Measurements from ENCODE around the gene RNF5.
"Not testable (repeated sequence)": the region's sequence is repeated elsewhere in the genome, so short reads cannot be mapped to it uniquely, and the experiment has no call there.

RNF5 gene

DNA sequence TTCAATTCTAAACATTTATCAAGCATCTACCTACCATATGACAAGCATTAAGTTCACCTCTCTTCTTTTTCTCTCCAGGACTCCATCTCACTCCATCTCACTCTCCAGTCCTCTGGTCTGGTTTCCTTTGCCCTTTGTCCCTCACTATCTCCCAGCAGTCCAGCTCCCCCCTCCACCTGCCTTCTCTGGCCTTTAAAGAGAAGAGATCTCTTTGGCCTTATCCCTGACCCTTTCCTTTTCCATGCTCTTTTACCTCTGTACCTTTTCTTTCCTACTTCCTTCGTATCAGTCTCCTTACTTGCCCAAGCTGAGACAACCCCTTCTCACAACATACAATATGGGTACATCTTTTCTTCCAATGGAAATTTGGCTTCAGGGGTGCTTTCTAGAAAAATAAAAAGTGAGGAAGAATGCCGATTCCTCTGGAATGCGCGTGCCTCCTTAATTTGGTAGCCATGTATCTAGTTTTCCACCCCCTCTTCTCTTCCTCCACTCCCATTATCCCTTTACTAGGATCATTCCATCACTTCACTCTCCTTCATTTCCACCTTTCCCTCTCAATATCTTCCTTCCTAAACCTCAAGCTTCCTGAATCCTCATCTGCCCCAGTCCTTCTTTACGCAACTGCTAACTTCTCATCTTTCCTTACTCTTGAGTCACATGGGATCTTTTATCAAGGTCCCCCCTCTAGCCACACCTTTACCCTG, 1.6 kb upstream of the RNF5 start:
- DNase-seq = no peak

DNA sequence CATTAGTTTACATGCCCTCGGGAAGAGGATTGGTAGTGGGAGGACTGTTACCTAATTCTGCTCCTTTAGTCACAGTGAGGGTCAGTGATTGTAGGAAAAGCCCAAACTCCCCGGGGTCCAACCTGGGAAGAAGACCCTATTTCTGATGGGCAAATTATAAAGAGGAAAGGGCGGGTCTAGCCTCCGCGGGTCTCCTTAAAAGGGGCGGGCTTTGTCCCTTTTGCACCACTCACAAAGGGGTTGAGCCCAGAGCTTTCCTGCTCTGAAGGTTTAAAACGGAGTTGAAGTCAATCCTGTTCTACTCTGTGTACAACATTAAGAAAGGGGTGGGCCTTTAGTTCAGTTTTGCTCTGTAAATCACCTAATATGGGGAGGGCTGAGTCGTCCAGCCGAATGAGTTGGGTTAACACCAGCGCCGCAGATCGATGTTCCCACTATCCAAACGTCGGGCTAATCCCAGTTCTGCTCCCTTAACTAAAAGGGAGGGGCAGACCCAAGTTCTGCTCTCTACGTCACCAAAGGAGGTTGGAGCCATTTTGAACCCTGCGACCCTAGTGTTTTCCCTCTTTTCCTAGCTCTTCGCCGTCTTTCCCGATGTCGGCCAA, 920 bp upstream of the RNF5 start:
- peak; percentile 77 for DNase-seq

DNA sequence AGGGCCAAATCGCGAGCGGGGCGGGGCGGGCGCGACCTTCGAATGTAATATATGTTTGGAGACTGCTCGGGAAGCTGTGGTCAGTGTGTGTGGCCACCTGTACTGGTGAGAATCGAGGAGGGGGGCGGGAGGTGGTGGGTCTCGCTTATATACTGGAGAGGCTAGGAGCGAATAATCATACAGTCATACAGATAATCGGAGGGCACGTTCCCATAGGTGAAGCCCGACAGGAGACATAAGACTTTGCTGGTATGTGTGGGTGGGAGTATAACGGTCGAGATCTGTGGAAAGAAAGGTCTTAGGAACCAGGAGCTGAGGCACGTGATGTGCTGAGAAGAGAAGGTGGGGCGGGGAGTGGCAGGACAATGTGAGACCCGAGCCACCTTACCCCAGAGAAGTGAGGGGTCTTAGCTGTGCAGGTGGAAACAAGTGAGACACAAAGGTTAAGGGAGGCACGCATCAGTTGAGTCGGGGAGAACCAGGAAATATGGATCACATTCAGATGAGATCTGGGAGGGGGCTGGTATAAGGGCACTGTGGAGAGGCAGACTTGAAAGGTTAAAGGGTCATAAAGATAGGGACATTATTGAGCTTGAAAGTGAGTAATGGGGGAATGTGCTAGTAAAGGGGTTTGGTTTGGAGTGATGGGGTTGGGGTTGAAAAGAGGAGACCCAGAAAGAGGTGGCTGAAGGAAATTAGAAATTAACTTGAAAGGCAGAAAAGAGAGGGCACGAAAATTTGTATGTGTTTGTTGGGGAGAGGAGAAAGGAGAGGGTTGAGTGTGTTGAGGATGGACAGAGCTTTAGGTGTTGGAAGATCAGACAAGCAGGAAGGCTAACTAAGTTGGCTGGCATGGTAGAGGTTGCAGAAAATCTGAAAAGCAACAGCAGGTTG, 589 bp downstream of the RNF5 start:
- no peak for DNase-seq

DNA sequence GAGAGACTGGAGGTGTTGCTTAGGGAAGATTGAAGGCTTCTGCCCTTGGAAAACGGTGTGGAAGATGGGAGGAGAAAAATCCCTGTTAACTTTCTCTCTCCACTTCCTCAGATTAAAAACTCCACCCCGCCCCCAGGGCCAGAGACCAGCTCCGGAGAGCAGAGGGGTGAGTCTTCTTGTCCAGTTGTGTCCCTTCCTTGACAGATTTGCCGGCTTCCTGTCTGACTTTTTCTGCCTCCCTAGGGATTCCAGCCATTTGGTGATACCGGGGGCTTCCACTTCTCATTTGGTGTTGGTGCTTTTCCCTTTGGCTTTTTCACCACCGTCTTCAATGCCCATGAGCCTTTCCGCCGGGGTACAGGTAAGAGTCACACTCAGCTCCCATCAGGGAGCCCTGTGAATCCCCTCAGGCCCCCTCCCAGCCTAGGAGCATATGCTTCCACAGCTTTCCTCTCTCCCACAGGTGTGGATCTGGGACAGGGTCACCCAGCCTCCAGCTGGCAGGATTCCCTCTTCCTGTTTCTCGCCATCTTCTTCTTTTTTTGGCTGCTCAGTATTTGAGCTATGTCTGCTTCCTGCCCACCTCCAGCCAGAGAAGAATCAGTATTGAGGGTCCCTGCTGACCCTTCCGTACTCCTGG, 1.7 kb downstream of the RNF5 start:
- no peak for DNase-seq

DNA sequence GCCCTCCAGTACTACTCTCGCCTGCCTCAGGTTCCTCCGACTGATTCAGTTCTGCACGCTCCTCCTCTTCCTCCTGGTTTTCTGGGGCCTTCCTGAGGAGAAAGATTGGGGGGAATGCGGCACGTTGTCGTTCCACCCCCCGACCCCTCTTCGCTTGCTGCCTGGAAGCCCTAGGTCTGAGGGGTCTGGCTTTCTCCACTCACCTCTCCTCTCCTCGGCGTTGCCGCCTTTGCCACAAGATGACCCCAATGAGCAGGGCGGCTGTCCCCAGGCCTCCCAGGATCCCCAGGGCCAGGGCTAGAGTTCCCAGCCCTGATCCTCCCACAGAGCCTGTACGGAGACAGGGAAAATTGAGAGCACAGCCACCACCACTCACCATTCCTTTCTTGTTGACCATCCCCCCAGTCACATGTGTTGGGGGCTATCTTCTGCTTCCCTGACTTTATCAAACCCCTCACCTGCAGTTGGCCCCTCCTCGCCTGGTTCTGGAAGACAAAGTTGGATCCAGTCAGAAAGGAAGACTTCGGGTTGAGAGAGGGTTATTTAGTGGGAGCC, 3.0 kb downstream of the RNF5 start:
- no peak for DNase-seq

DNA sequence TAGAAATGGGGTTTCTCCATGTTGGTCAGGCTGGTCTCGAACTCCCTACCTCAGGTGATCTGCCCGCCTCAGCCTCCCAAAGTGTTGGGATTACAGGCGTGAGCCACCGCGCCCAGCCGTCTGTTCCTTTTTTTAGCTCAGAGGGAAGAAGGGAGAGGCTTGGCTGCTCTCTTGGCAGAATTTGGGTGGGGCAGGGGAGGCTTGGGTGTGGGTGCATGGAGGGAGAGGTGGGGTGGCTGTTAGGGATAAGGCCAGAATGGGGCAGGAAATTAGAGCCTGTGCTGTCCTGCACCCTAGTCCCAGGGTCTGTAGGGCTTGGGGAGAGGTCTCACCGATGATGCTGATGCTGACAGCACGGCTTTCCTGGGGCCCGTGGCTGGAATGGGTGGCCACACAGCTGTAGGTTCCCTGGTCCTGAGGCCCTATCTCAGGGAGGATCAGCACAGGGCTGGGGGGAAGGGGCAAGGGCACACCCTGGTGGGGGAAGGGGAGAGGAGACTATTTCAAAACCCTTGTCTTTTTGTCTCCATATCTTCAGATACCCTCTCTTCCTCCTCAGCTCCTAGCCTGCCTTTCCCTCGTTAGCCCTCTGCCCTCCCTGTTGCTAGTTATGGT, 3.8 kb downstream of the RNF5 start:
- DNase-seq = no peak

DNA sequence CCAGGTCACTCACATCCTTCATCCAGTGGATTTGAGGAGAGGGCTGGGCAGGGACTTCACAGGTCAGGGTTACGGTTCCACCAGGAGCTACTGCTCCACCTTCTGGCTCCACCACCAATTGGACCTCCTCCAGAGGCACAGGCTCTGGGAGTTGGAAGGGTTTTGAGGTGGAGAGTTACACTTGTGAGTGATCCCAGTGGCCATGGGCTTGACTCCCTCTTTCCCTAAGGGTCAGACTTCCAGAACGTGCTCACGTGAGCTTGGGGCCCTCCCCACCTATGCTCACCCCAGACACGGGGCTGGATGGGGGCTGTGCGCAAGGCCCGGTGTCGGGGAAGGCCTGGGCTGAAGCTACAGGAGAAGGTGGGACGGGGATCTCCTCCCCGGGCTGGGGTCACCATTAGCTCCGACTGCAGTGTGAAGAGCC, 4.4 kb downstream of the RNF5 start:
- DNase-seq = no peak

DNA sequence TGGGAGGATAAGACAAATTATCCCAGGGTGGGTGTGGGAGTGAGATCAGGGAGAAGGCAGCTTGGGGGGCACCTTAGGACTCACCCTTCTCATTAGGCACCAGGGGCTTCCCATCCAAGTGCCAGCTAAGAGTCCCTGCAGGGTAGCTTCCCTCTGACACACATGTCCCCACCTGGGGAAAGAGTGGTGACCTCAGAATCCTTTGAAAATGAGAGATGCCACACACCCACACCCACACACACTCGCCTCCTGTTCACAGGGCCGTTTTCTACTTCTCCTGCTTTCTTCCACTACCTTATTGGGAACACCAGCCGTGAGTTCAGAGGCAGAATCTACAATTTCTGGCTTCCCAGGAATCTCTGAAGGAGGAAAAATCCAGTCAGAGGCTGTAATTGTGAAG, 4.8 kb downstream of the RNF5 start:
- DNase-seq = no peak

DNA sequence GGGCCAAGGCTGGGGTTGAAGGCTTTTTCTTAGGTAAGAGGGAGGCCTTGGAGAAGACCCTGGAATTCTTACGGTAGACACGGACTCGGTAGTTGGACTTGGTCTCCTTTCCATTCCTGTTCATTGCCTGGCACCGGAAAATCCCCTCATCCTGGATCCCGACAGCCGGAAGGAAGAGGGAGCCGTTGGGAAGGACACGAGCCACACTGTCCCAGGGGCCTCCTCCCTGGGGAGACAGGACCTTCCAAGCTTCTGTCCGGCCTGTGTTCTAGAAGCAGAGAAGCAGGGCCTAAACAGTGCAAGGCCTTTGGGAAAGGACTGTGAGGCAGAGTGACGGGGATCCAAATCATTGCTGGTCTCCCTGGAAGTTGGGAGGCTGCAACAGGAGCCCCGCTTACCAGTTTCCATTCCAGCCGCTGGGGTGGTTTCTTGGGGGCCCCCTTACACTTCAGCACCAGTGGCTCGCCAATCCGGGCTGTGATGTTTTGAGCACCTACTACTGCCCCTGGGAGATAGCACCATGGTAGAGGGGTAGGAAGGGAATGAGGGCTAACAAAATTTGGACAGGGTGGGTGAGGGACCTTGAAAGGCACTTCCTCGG, 5.4 kb downstream of the RNF5 start:
- no peak for DNase-seq

DNA sequence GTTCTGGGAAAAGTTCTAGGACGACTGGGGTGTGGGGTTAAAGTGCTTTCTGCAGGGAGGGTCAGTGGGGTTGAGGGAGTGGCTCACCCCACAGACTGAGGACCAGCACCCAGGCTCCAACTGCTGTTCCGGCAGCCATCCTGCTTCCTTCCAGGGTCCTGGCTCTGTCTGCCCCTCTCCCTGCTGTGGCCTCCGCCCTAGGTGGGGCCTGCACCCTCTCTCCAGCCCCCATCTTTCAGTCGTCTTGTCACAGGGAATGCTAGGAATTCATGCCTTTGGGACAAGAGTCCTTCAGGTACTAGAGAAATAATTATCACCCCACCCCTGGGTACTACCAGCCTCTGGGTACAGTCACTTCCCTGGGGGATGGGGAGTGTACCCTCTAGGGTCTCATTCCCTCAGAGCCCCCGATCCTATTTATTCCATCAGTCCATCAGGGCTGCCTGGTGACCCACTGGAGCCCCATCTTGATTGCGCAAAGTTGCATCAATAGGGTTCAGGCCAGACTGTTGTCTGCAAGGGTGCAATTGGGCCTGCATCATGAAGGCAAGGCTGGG, 6.0 kb downstream of the RNF5 start, which contains the start of gene AGER:
AGER (minus strand) TSS at position 170 of the 557 bp plus-strand sequence; CDS start at position 139, 31 bp downstream.
- no peak for DNase-seq

DNA sequence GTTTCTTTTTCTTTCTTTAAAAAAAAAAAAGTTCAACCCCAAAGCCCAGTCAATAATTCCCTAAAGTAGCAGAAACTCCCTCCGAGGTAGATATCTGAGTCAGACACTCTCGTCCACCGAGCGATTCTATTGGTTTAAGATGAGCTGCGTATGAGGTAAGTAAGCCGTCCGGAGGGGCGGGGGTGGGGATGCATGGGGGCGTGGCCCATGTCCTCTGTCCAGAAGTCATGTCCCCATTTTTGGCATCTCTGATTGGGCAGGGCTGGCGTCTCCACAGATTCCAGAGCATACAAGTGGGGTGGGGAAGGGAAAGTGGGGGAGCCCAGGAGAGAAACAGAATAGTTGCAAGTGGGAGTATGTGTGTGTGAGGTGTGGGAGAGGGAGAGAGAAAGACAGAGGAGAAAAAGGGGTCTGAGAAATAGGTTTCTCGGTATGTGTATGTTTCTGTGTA, 7.5 kb downstream of the RNF5 start:
- DNase-seq = not testable (repeated sequence)

DNA sequence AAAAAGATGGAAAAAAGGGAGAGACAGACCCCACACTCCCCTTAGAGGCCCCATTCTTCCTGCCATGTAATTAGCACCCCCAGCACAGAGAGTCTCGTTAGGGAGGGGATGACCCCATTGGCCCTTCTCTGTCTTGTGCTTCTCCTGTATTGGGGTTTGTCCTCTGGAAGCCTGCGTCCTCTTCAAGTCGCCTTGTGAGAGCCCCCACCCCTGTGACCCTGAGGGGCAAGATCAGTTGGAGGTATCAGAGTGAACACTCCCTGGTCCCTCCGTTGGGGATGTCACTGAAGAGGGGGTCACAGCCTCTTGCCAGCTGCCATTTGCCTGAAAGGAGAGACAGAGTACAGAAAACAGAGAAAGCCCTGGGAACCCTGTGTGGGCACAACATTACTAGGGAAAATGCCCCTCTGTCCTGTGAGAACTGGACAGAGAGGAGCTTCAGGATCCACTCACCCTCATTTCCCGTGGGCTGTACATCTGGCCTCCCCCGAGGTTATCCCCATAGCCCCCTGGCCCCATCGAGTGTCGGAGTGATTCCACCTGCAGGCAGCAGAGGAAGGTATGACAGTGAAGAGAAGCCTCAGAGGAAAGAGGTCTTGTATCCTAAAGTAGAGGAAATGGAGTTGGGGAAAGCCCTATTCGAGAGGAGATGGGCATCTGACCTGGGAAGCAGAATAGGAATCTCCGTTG, 8.1 kb downstream of the RNF5 start:
- DNase-seq = not testable (repeated sequence)

DNA sequence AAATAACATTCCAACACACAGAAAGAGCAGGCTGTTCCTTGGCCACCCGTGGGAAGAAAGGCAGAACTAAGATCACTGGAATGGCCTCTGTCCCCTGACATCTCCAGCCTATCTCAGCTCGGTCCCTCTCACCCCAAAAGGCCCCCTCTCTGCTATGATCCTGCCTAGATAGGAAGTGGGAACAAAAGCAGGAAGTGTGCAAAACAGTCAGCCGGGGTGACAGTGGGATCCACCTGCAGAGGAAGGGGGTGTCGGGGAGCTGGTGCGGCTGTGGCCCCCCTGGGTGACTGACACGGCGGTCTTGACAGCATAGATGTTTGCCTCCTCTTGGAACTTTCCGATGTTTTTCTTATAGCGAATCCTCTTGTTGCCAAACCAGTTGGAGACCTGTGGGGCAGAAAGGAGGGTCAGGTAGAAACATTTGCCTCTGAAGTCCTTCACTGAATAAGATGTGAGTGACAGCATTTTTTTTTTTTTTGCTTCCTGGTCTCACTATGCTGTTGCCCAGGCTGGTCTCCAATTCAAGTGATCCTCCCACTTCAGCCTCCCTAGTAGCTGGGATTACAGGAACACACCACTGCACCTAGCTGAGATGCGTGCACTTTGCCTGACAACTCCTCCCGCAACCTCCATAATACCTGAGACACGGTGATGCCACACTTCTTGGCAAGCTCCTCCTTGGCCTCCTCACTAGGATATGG, 9.0 kb downstream of the RNF5 start:
- no peak for DNase-seq

DNA sequence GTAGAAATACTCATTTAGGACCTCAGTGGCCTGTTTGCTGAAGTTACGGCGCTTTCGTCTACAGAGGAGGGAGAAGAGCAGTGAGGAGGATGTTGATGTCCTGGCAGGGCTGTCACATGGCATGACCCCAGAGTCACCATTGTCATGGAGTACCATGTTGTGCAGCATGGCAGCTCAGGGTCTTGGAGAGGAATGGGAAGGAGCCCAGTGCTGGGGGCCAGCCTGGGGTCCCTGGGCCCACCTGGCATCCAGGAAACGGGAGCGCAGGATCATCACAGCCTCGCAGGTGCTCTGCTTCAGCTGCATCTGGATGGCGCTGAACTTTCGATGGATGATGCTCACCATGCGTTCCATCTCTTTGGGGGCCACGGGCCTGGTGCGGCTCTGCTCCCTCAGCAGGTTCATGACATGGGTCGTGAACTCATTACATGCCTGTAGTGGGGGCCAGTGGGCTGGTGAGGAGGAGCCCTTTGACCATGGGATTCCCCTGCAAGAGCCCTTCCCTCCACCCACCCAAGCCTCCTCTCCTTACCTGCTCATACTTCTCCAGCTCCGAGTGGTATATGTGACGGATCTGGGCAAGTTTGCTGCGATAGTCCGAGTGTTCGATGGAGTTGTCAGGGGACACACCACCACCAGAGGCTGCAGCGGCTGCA, 9.6 kb downstream of the RNF5 start:
- not testable (repeated sequence) for DNase-seq

DNA sequence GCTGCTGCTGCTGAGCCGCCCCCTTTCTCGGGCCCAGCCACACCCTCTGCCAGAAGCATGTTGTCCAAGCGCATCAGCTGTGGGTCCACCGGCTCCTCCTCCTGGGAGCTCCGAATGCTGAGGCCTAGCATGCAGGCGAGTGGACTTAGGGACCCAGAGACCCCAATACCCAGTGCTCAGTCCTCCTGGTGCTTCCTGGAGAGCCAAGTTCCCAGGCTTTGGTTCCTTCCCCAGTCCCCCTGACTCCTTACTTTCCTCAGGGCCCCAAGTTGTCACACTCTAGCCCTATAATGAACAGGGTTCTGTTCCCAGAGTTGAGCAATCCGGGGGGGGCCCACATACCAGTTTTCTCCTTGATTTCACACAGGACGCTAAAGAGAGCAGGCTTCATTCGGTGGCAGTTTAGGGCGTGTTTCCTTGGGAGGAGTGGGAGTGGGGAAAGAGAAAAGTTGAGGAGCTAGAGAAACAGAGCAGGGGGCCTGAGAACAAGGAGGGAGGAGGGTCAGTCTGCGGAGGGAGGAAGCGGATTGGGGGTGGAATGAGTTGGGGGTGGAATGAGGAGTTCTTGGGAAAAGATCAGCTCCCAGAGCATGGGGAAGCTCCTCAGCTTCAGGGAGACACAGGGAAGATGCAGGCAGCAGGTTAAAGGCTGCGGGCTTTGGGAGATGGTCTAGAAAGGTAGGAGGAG, 10.3 kb downstream of the RNF5 start:
- DNase-seq = no peak

DNA sequence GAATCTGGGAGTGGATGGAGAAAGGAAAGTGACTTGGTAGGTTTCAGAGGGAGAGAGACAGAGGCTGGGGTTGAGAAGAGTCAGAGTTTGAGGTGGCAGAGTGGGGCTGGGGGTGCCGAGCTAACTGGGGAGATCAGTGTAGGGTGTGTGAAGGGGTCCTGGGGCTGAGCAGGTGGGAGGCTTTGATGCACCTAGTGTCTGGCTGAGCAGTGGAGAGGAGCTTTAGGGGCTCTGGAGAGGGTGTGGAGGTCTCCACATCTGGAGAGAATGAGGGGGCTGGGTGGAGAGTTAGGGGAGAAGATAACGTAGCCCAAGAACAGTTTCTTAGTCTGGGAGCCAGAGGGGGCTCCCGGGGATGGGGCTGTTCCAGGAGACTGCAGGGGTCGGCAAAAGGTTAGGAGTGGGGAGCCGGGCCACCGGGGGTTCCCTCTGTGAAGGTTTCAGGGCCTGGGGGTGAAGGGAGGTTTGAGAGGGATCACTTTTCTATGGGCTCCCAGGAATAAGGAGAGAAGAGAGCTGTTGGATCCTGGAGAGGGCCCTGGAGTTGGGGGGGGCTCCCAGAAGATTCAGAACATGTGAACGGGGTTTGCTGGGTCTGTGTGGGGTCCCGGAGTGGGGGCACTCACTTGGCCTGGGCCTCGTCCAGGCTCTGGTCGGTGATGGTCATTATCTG, 11.0 kb downstream of the RNF5 start:
- no peak for DNase-seq

DNA sequence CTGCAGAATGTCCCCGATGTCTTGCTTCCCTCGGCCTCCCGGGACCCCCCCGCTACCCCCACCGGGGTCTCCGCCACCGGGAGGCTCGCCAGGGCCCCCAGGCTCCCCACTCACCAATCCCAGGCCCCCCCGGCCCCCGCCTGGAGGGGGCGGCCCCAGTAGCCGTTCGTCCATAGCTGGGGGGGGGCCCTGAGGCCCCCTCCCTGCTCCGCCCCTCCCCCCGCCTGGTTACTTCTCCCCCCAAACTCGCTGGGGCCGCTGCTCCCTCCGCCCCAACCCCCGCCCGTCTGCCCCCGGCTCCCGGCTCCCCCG, 11.5 kb downstream of the RNF5 start:
- DNase-seq = no peak

DNA sequence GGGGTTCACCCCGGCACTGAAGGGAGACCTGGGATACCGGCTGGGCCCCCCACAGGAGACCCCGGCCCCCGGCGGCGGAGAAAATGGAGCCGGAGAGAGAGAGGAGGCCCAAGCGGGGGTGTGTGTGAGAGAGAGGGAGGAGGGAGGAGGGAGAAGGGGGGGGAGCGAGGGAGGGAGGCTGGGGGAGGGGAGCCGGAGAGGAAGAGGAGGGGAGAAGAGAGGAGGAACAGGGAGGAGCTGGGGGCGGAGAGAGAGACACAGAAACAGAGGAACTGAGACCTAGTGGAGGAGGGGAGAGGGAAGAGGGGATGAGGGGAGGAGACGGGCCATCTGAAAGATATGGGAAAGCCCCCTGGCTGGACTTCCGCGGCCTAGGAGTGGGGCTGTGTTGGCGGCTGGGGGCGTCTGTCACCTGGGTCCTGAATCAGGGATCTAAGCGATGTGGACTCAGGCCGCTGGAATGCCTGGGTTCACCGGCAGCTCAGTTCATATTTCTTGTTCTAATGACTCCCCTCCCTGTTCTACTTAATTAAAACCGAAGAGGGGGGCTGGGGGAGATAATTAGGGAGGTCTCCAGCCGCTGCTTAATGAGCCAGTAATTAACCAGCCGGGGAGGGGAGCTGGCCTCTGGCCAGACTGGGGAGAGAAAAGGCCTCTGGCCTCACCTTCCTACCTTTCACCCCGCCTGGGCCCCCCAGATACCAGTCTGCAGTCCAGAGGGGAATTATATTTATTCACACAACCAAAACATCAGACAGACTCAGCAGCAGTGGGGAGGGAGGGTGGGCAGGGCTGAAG, 12.0 kb downstream of the RNF5 start, which contains the start of gene PBX2:
PBX2 (minus strand) TSS at position 149 of the 798 bp plus-strand sequence. CDS start 287 bp downstream, outside the sequence.
- peak; percentile 44 for DNase-seq
